Endothelial cell (in vitro differentiated cells): Measurements from ENCODE around the gene RNF103. TPM values are rescaled to one million over a fixed set of nuclear protein-coding genes. Genes with fewer than 3 reads are reported as not detected.
"Not testable (repeated sequence)": the region's sequence is repeated elsewhere in the genome, so short reads cannot be mapped to it uniquely, and the experiment has no call there.

Source experiments
- DNase-seq: peaks from one replicate; pipeline ENCODE4 v3.0.0; 2021; ENCODE audit warnings: low spot score
- H3K27ac Mint-ChIP-seq: one replicate; pipeline ENCODE4 v1.8.0; 2021; ENCODE audit warnings: mixed read lengths, inconsistent platforms; ENCODE audit not compliant: unreplicated experiment
- H3K27me3 Mint-ChIP-seq: one replicate; pipeline ENCODE4 v1.8.0; 2021; ENCODE audit warnings: mild to moderate bottlenecking, moderate library complexity, mixed read lengths, inconsistent platforms; ENCODE audit not compliant: unreplicated experiment
- H3K36me3 Mint-ChIP-seq: one replicate; pipeline ENCODE4 v1.8.0; 2021; ENCODE audit warnings: mild to moderate bottlenecking, low read depth, mixed read lengths, inconsistent platforms; ENCODE audit not compliant: unreplicated experiment
- H3K4me1 Mint-ChIP-seq: one replicate; pipeline ENCODE4 v1.8.0; 2021; ENCODE audit warnings: mild to moderate bottlenecking, mixed read lengths, inconsistent platforms; ENCODE audit not compliant: unreplicated experiment
- H3K4me3 Mint-ChIP-seq: one replicate; pipeline ENCODE4 v1.8.0; 2021; ENCODE audit warnings: mild to moderate bottlenecking, mixed read lengths, inconsistent platforms; ENCODE audit not compliant: unreplicated experiment
- H3K9me3 Mint-ChIP-seq: one replicate; pipeline ENCODE4 v1.8.0; 2021; ENCODE audit warnings: mixed read lengths, inconsistent platforms; ENCODE audit not compliant: unreplicated experiment
- CTCF ChIP-seq: fragments of 200-600 bp; sonication (generic); IDR thresholded peaks from one replicate; pipeline ENCODE4 v1.5.0; 2021; ENCODE audit warnings: antibody characterized with exemption; ENCODE audit not compliant: unreplicated experiment
- total RNA-seq: library from RNA; stranded (reverse); fragmentation: NEBNext Ultra II Directional; extraction: Animal tissue kit (Norgen Biotek cat#: 25700); gene quantifications from one replicate; pipeline ENCODE4 v1.2.1, GENCODE V29; 2021; ENCODE audit not compliant: unreplicated experiment

RNF103 gene
- total RNA-seq, 1 donor from 2014 or later = 31.9 TPM

GRCh38 chr2:86593266-86593665 is 30.4 kb downstream of the RNF103 start:
- Mint-ChIP-seq H3K36me3 (no peaks in the 10 kb centered on the region), H3K4me3 (no peak overlapping the region), H3K27ac (no peak overlapping the region), H3K4me1 (no peaks in the 10 kb centered on the region), H3K9me3 (no peaks in the 10 kb centered on the region), H3K27me3 (peaks cover 2% of the 10 kb centered on the region)
- TF ChIP-seq CTCF = no peak
- no peak for DNase-seq

DNA sequence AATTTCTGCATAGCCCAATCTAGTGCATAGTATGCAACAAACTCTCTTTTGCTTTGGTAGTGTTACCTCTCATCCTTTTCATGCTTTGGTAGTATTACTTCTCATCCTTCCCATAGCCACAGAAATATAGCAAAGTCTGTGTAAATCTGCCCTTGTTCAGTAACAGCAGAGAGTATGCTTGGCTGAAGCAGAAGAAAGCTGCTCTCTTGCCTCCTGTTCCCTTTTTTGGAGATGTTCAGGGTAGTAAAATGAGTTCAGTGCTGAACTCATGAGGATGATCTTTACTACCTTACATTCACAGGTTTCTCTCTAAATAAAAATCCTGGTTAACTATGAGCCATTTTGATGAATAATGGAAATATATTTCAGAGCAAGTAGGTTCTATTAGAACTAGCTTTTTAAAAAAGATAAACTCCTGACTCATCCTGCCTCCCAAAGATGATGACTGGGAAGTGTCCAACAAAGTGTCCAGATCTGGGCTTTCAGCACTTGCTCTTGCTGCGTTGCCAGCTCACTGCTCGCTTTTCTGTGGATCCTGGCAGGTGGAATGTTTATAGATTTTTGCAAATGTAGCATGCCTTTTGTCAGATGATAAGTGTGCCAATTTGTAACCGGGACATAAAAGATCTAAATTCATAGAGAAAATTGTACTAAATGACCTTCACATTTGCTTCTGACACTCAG is 31.0 kb downstream of the RNF103 start:
- no peak overlapping the region for H3K4me3 Mint-ChIP-seq
- H3K27ac Mint-ChIP-seq = no peak overlapping the region
- no peaks in the 10 kb centered on the region for H3K9me3 Mint-ChIP-seq
- TF ChIP-seq CTCF = no peak
- H3K27me3 Mint-ChIP-seq = peaks cover 2% of the 10 kb centered on the region
- no peak for DNase-seq
- no peaks in the 10 kb centered on the region for H3K4me1 Mint-ChIP-seq
- no peaks in the 10 kb centered on the region for H3K36me3 Mint-ChIP-seq

DNA sequence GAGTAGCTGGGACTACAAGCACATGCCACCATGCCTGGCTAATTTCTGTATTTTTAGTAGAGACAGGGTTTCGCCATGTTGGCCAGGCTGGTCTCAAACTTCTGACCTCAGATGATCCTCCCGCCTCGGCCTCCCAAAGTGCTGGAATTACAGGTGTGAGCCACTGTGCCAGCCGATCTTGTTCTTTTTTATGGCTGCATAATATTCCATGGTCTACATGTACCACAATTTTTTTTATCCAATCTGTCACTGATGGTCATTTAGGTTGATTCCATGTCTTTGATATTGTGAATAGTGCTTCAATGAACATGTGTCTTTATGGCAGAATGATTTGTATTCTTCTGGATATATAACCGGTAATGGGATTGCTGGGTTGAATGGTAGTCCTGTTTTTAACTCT is 34.0 kb downstream of the RNF103 start:
- not testable (repeated sequence) for H3K27ac Mint-ChIP-seq, H3K9me3 Mint-ChIP-seq, H3K27me3 Mint-ChIP-seq, H3K4me1 Mint-ChIP-seq, H3K36me3 Mint-ChIP-seq, H3K4me3 Mint-ChIP-seq, DNase-seq

DNA sequence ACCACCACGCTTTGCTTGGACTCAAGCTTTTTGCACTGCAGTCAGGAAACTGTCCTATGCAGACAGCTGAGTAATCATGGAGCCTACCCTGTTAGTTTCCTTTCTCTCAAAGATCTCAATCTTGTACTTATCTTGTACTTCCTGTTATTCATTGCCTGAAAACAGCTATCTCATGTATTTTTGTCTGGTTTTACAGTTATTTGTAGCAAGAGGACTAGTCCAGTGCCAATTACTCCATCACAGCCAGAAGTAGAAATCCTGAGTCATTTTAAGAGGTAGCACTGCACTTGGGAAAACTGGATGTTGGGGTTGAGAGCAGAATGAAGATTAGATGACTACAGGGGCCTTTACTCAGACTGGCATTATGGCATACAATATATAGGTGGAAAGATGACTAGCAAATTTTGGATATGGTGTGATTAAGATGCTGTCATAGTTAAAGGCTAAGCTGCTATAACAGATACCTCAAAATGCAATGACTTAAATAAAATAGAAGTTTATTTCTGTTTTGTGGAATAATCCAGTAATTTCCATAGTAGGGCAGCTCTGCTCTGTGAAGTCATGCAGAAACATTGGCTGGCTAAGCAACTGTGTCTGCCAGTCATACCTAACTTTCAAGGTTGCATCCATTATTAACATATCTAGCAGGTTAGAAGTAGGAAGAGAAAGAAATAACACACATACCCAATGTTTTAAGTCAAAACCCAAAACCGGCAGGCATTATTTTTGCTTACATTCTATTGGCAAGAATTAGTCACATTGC is 39.3 kb downstream of the RNF103 start:
- TF ChIP-seq CTCF = no peak
- H3K27me3 Mint-ChIP-seq = no peaks in the 10 kb centered on the region
- no peaks in the 10 kb centered on the region for H3K36me3 Mint-ChIP-seq
- H3K4me1 Mint-ChIP-seq = peaks cover 6% of the 10 kb centered on the region
- H3K4me3 Mint-ChIP-seq = no peak overlapping the region
- H3K9me3 Mint-ChIP-seq = no peaks in the 10 kb centered on the region
- H3K27ac Mint-ChIP-seq = peak overlapping the region; percentile 72
- no peak for DNase-seq

DNA sequence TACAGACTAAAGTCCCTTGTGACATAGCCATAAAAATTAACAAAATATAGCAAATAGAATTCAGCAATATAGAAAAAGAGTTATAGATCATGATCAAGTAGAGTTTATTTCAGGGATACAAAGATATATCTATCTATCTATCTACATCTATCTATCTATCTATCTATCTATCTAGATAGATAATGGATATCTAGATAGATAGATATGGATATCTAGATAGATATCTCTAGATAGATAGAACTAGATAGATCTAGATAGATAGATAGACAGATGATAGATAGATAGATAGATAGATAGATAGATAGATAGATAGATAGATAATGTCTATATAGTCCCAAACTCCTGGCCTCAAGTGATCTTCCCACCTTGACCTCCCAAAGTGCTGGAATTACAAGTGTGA is 43.1 kb downstream of the RNF103 start:
- TF ChIP-seq CTCF = no peak
- no peaks in the 10 kb centered on the region for H3K27me3 Mint-ChIP-seq
- H3K4me1 Mint-ChIP-seq = peaks cover 6% of the 10 kb centered on the region
- no peak overlapping the region for H3K4me3 Mint-ChIP-seq
- H3K36me3 Mint-ChIP-seq = no peaks in the 10 kb centered on the region
- DNase-seq = no peak
- H3K27ac Mint-ChIP-seq = no peak overlapping the region
- H3K9me3 Mint-ChIP-seq = peaks cover 3% of the 10 kb centered on the region
